Measurements from ENCODE around the gene ELOA. TPM values are rescaled to one million over a fixed set of nuclear protein-coding genes. Genes with fewer than 3 reads are reported as not detected.

ELOA gene
- total and polyA plus RNA-seq, 12 donors, result 11.2 to 39.0 (median 33.3) TPM

- Histone ChIP-seq H3K36me3 (peaks cover 0 to 66% (median 9%) of the 10 kb centered on the region in 9 donors), H3K4me3 (no peak overlapping the region), H3K27ac (peak overlapping the region in 4 of 10 donors; percentile 0 to 24 (median 15)), H3K9me3 (no peaks in the 10 kb centered on the region), H3K27me3 (no peaks in the 10 kb centered on the region), H3K4me1 (peaks cover 0 to 41% (median 5%) of the 10 kb centered on the region in 9 donors)
- peak in 1 of 2 donors; percentile 43 for DNase-seq
- intact Hi-C loops (cut with DNase I), result no loop called here
- no peak for TF ChIP-seq CTCF (IDR thresholded peaks at IDR 0.05)
- 44 to 53% methylated on average over 5 of the region's 5 CpGs for WGBS, 2 donors
- peak in 6 of 8 donors; percentile 55 to 84 (median 62) for ATAC-seq
Measured at GRCh38 chr1:23768733-23769132, 25.5 kb downstream of the ELOA start.

DNA sequence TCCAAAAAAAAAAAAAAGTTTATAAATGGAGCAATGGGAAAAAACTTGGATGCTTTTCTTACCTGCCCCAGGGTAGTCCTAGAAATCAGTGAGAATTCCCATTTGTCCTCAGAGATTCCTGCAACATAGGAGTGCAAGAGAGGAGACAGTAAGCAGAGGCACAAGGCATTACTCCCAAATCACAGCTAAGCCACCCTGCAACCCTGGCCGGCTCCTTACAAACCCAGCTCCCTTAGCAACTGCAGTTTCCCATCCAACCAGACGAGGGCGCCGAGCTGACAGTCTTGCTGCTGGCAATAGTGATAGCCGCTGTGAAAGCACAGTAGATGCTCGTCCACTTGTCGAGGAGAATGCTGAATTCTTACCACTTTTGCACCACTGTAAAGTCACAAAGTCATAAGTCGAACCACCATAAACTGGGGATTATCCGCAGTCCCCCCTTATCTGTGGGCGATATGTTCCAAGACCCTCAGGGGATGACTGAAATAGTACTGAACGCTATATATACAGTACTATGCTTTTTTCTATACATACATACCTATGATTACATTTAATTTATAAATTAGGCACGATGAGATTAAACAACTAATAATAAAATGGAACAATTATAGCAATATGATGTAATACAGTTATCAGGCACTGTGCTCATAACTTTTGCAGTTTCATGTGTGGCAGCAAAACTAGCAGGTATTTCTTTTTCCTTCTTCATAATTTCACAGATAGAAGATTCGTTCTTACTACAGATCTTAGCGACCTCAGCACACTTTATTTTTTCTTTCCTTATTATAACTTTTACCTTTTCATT is 29.0 kb downstream of the ELOA start:
- H3K27ac ChIP-seq, result no peak overlapping the region
- TF ChIP-seq CTCF (IDR thresholded peaks at IDR 0.05), result peak; percentile 85 to 96 (median 92)
- no peaks in the 10 kb centered on the region for H3K27me3 ChIP-seq
- H3K9me3 ChIP-seq, result no peaks in the 10 kb centered on the region
- 12 to 14% methylated on average over 14 of the region's 14 CpGs for WGBS, 2 donors
- intact Hi-C loops (cut with DNase I), result loop anchor here in 7 of 10 donors (1.0 to 10.0 kb wide), 5 partner anchors 93 to 253 kb away; partner anchors contain the start of gene FUCA1 (in 5 of the 7)
- H3K36me3 ChIP-seq, result peaks cover 0 to 36% (median 9%) of the 10 kb centered on the region in 9 donors
- H3K4me1 ChIP-seq, result peaks cover 0 to 54% (median 13%) of the 10 kb centered on the region in 9 donors
- H3K4me3 ChIP-seq, result no peak overlapping the region
- peak; percentile 65 to 90 (median 82) for ATAC-seq
- DNase-seq, result peak; percentile 86

GRCh38 chr1:23772854-23773242 is 29.6 kb downstream of the ELOA start:
- WGBS, 2 donors, result 82 to 85% methylated on average over 10 of the region's 10 CpGs
- H3K27ac ChIP-seq, result no peak overlapping the region
- no peak for TF ChIP-seq CTCF (IDR thresholded peaks at IDR 0.05)
- no peak overlapping the region for H3K4me3 ChIP-seq
- no peaks in the 10 kb centered on the region for H3K27me3 ChIP-seq
- intact Hi-C loops (cut with DNase I), result loop anchor here in 7 of 10 donors (1.0 to 10.0 kb wide), 5 partner anchors 92 to 252 kb away; partner anchors contain the start of gene FUCA1 (in 5 of the 7)
- ATAC-seq (no peak), DNase-seq (no peak)
- H3K9me3 ChIP-seq, result no peaks in the 10 kb centered on the region
- peaks cover 0 to 59% (median 19%) of the 10 kb centered on the region in 9 donors for H3K4me1 ChIP-seq
- peaks cover 0 to 31% (median 9%) of the 10 kb centered on the region in 9 donors for H3K36me3 ChIP-seq

DNA sequence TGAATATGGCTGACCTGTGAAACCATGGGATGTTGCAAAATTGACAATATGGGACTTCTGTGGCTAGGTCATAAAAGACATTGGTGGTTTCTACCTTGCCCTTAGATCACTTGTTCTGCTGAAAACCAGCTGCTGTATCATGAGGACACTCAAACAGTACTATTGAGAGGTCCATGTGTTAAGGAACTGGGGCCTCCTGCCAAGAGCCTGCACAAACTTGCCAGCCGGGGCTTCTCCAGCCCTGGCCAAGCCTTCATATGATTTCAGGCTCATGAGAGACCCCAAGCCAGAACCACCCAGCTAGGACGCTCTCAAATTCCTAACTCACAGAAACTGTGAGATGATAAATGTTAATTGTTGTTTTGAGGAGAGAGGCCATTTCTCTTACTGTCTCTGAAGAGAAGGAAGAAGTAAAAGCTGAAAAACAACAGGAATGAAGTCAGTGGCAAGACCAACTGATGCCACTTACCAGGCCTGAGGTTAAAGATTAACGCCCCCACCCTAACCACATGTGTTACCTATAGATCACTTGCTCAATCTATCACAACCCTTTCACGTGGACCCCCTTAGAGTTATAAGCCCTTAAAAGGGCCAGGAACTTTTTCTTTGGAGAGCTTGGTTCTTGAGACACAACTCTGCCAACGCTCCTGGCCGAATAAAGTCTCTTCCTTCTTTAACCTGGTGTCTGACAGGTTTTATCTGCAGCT is 31.1 kb downstream of the ELOA start:
- no peak for TF ChIP-seq CTCF (IDR thresholded peaks at IDR 0.05)
- Histone ChIP-seq H3K27me3 (no peaks in the 10 kb centered on the region), H3K9me3 (no peaks in the 10 kb centered on the region), H3K4me1 (peaks cover 5 to 52% (median 21%) of the 10 kb centered on the region in 9 donors), H3K4me3 (no peak overlapping the region), H3K27ac (no peak overlapping the region), H3K36me3 (peaks cover 0 to 22% (median 9%) of the 10 kb centered on the region in 9 donors)
- DNase-seq (no peak), ATAC-seq (no peak)
- WGBS, 2 donors, result 74 to 81% methylated on average over 6 of the region's 6 CpGs
- intact Hi-C loops (cut with DNase I), result loop anchor here in 6 of 10 donors (5.0 to 10.0 kb wide), 4 partner anchors 90 to 250 kb away; partner anchors contain the start of gene FUCA1 (in 5 of the 6)

Data from heart right ventricle (tissue), 16 donors.